HepG2 (cell line): ENCODE results near the gene USP11. TPM values are rescaled to one million over a fixed set of nuclear protein-coding genes. Genes with fewer than 3 reads are reported as not detected.

Experiments
- ATAC-seq: fragments of 200-7000 bp; cut with Tn5 transposase; 3 replicates; pipeline ENCODE4 v1.9.1; 2020; ENCODE audit warnings: mild to moderate bottlenecking, moderate library complexity
- BruUV-seq: library from RNA; stranded (reverse); fragments of 400-500 nt; replicated peaks from 2 replicates; lab custom pipeline; 2021; lab: Mats Ljungman, UMichigan
- CTCF ChIA-PET: fragments of 300-600 bp; formaldehyde crosslinking; extraction: SDS; loops from one replicate; lab custom pipeline; 2021; ENCODE audit warnings: low total read pairs, inconsistent platforms, low intra/inter-chr PET ratio; lab: Yijun Ruan, JAX
- POLR2A ChIA-PET: fragments of 350-600 bp; sonication (Branson Sonifier 250); formaldehyde crosslinking; loops from one replicate; lab custom pipeline; 2020; ENCODE audit warnings: antibody characterized with exemption, inconsistent platforms; lab: Yijun Ruan, JAX
- DNase-seq: peaks from one replicate; pipeline ENCODE4 v3.0.0-alpha.2; 2015; ENCODE audit warnings: low spot score
- FAIRE-seq: peaks from 3 replicates; lab custom pipeline; 2011; peaks lifted over from hg19 to GRCh38; lab: Jason Lieb, UNC
- H2AFZ ChIP-seq: one replicate; pipeline ENCODE4 v1.6.1; 2011; ENCODE audit warnings: low read length, inconsistent platforms
- H3K27ac ChIP-seq: fragments of 300-600 bp; 3 replicates; pipeline ENCODE4 v1.8.0; 2011; ENCODE audit warnings: mixed run types, mild to moderate bottlenecking, mixed read lengths, low read length, inconsistent platforms; ENCODE audit not compliant: insufficient read depth; ENCODE audit errors: extremely low read length
- H3K27me3 ChIP-seq, 2 experiments: fragments of 200-600 bp in 1 of 2; 2 replicates in 1 of 2; 3 replicates in 1 of 2; pipeline versions ENCODE4 v1.6.0 to v1.8.0; 2011; ENCODE audit warnings: low read length in 2 of 2, mild to moderate bottlenecking in 2 of 2, moderate library complexity in 2 of 2, inconsistent platforms in 1 of 2; ENCODE audit not compliant: insufficient read depth in 2 of 2, control insufficient read depth in 1 of 2
- H3K36me3 ChIP-seq, 2 experiments: fragments of 200-600 bp in 1 of 2; replicated peaks in 1 of 2; 2 replicates in 1 of 2; 3 replicates in 1 of 2; pipeline versions ENCODE4 v1.5.1 to v1.8.0; 2011; ENCODE audit warnings: low read length in 2 of 2, inconsistent platforms in 1 of 2; ENCODE audit not compliant: insufficient read depth in 2 of 2, control insufficient read depth in 1 of 2
- H3K4me1 ChIP-seq: 2 replicates; pipeline ENCODE4 v1.5.1; 2012; ENCODE audit warnings: low read length, inconsistent platforms; ENCODE audit not compliant: insufficient read depth
- H3K4me2 ChIP-seq: 2 replicates; pipeline ENCODE4 v1.6.0; 2011; ENCODE audit warnings: low read depth, low read length, inconsistent platforms
- H3K4me3 ChIP-seq, 3 experiments: fragments of 200-600 bp in 1 of 3; sonication (generic), shearing (Covaris generic) in 1 of 3; replicated peaks in 1 of 3; 2 replicates each; pipeline ENCODE4 v1.5.1; 2011 to 2016; ENCODE audit warnings: low read length in 3 of 3, inconsistent platforms in 2 of 3, low read depth in 2 of 3, mild to moderate bottlenecking in 2 of 3, control low read depth in 1 of 3, mixed read lengths in 1 of 3; ENCODE audit not compliant: insufficient read depth in 1 of 3
- H3K79me2 ChIP-seq: one replicate; pipeline ENCODE4 v1.6.1; 2011; ENCODE audit warnings: low read length, inconsistent platforms; ENCODE audit not compliant: insufficient read depth
- H3K9ac ChIP-seq: 2 replicates; pipeline ENCODE4 v1.6.0; 2011; ENCODE audit warnings: mild to moderate bottlenecking, low read depth, low read length, inconsistent platforms; ENCODE audit not compliant: insufficient read depth
- H3K9me3 ChIP-seq: 2 replicates; pipeline ENCODE4 v1.5.1; 2012; ENCODE audit warnings: mild to moderate bottlenecking, low read length
- H4K20me1 ChIP-seq: 2 replicates; pipeline ENCODE4 v1.6.0; 2011; ENCODE audit warnings: inconsistent platforms, mild to moderate bottlenecking, low read length, moderate library complexity; ENCODE audit not compliant: insufficient read depth
- ASH2L ChIP-seq: fragments of 300-600, 200-600 bp; sonication (generic); IDR thresholded peaks from 2 replicates; pipeline ENCODE4 v1.7.0; 2017; ENCODE audit warnings: low read depth, mild to moderate bottlenecking, moderate library complexity, mixed read lengths, low read length; ENCODE audit not compliant: insufficient read length
- BCL6 ChIP-seq: IDR thresholded peaks from 2 replicates; pipeline ENCODE4 v1.6.1; 2016; ENCODE audit warnings: missing genetic modification reagents, missing compliant biosample characterization
- HNRNPUL1 ChIP-seq: fragments of 200-400 bp; formaldehyde crosslinking; IDR thresholded peaks from 2 replicates; pipeline ENCODE4 v1.6.1; 2017; ENCODE audit warnings: low read depth, mild to moderate bottlenecking, low read length, moderate library complexity
- HOXA3 ChIP-seq: sonication (generic); formaldehyde crosslinking; IDR thresholded peaks from 2 replicates; pipeline ENCODE4 v1.5.0; 2020; ENCODE audit warnings: missing genetic modification reagents
- KDM2A ChIP-seq: sonication (generic); formaldehyde crosslinking; IDR thresholded peaks from 2 replicates; pipeline ENCODE4 v1.4.0; 2020; ENCODE audit warnings: low read depth, missing genetic modification reagents, borderline replicate concordance
- MXI1 ChIP-seq: IDR thresholded peaks from 3 replicates; pipeline ENCODE4 v1.6.1; 2012; ENCODE audit warnings: low read depth, low read length, inconsistent platforms, borderline replicate concordance
- NFRKB ChIP-seq: fragments of 450-650 bp; IDR thresholded peaks from 2 replicates; pipeline ENCODE4 v1.6.1; 2017
- POLR2AphosphoS2 ChIP-seq: IDR thresholded peaks from 2 replicates; pipeline ENCODE4 v1.6.1; 2011; ENCODE audit warnings: low read depth, low read length, improper control_type of control experiment
- POLR2G ChIP-seq: fragments of 200-400 bp; formaldehyde crosslinking; IDR thresholded peaks from 2 replicates; pipeline ENCODE4 v1.6.1; 2018; ENCODE audit warnings: mild to moderate bottlenecking, low read depth, low read length, moderate library complexity
- XRCC5 ChIP-seq: fragments of 200-400 bp; formaldehyde crosslinking; optimal IDR thresholded peaks from 2 replicates; pipeline ENCODE3; 2017; ENCODE audit warnings: mild to moderate bottlenecking, low read length
- ZNF646 ChIP-seq: sonication (generic); formaldehyde crosslinking; IDR thresholded peaks from 2 replicates; pipeline ENCODE4 v1.9.0; 2021; ENCODE audit warnings: mild to moderate bottlenecking, missing genetic modification reagents
- WGBS: methylation state at CpG from one replicate; pipeline ENCODE4 v1.1.6; 2017; ENCODE audit warnings: low lambda C conversion rate; 5-methylcytosine and 5-hydroxymethylcytosine counted together
- in situ Hi-C: cut with HindIII; loops from 2 replicates; pipeline ENCODE4 v1.10.0; 2017; ENCODE audit warnings: low pct_unique_long_range_greater_than_20kb; ENCODE audit not compliant: extremely low pct_ligation_motif_present
- intact Hi-C: fragments of 100-400 bp; cut with micrococcal nuclease; formaldehyde crosslinking; loops from one replicate; pipeline ENCODE4 v1.10.0; 2022; ENCODE audit not compliant: unreplicated experiment
- polyA plus RNA-seq, 8 experiments: library from polyadenylated mRNA; depleted of rRNA in 3 of 8; stranded (reverse) in 7 of 8; unstranded in 1 of 8; fragments of >200 nt; fragmentation: Illumina TruSeq in 4 of 8; extraction: Trizol in 4 of 8; gene quantifications; 2 replicates each; pipeline versions ENCODE4 v1.2.1 to v1.2.3, GENCODE V29; 2011 to 2016; ENCODE audit warnings: low read depth in 4 of 8, missing spikeins in 1 of 8, mixed read lengths in 1 of 8; ENCODE audit not compliant: insufficient read depth in 1 of 8
- total RNA-seq, 5 experiments: library from RNA; depleted of rRNA; stranded (reverse); fragments of >200 nt; fragmentation: Illumina TruSeq; extraction: Trizol; gene quantifications; 2 replicates each; pipeline ENCODE4 v1.2.3, GENCODE V29; 2016; ENCODE audit warnings: low read depth in 1 of 5
- TF ChIP-seq, protein P1 (sequence below): sonication (generic); formaldehyde crosslinking; IDR thresholded peaks from 2 replicates; pipeline ENCODE4 v1.5.0; 2020; ENCODE audit warnings: mild to moderate bottlenecking, missing genetic modification reagents

Gene USP11
- total and polyA plus RNA-seq, 2 of the 13 experiments (the other 11 are each of a cell fraction or from before 2014, with no cell fraction given), result 23.8 to 31.7 TPM

- TF ChIP-seq MXI1, result peak; percentile 29; the same call in 1 of the 3 replicates
- TF ChIP-seq BCL6, result no peak
- no peak for TF ChIP-seq XRCC5
- TF ChIP-seq HNRNPUL1, result no peak
- peak; percentile 70 for TF ChIP-seq KDM2A
- TF ChIP-seq POLR2G, result peak; percentile 65; the same call in 1 of the 2 replicates
- peak; percentile 14; the same call in 1 of the 2 replicates for TF ChIP-seq HOXA3 (CRISPR knock-in tag)
Observed at GRCh38 chrX:47217121-47217851, 15.5 kb upstream of the USP11 start (continued).

DNA sequence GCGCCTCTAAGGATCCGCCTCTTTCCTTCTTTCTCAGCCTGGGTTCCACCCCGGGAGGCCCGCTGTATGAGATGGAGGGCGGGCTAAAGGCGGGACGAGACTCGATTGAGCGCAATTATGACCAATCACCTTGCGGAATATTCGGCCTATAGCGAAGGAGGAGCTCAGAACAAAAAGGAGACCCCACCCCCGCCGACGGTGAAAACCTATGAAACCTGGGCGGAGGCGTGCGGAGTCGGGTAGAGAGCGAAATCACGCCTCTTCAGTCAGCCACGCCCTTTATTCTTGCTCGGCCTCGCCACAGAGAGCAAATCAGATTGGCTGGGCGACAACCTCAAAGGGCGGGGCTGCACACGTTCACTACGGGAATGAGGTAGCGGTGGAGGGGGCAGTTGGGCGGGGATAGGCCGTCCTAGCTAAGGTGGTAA lies 14.9 kb upstream of the USP11 start:
- intact Hi-C loops (no loop called here), in situ Hi-C loops (no loop called here)
- H3K27ac ChIP-seq, result peak overlapping the region; percentile 89
- ChIA-PET POLR2A (interaction anchor here (0.7 to 6.2 kb wide), 13 partner anchors 10 to 73 kb away, joined by 3 to 69 read pairs (median 6); partner anchors contain the start of genes NDUFB11, RBM10 and USP11), CTCF (no interaction called here)
- H3K27me3 ChIP-seq, result no peaks in the 10 kb centered on the region
- peak overlapping the region; percentile 93 for H3K9ac ChIP-seq
- peaks cover 36% of the 10 kb centered on the region for H3K4me1 ChIP-seq
- DNase-seq (peak; percentile 94), ATAC-seq (peak; percentile 86), FAIRE-seq (peak; percentile 98)
- peaks cover 24% of the 10 kb centered on the region for H4K20me1 ChIP-seq
- no CpG with 5 or more reads among the region's 31 CpGs for WGBS
- no peaks in the 10 kb centered on the region for H3K9me3 ChIP-seq
- H3K79me2 ChIP-seq, result peaks cover 35% of the 10 kb centered on the region
- no peak overlapping the region for H2AFZ ChIP-seq
- peak overlapping the region; percentile 59 to 82 (median 81) for H3K4me3 ChIP-seq
- H3K36me3 ChIP-seq, result peaks cover 5 to 10% of the 10 kb centered on the region in 2 experiments; a peak in 3 of 5 replicates
- peak overlapping the region; percentile 89 for H3K4me2 ChIP-seq
- no TSS peak for BruUV-seq
- no peak for TF ChIP-seq ZNF646 (CRISPR knock-in tag)
- TF ChIP-seq, protein P1, sequence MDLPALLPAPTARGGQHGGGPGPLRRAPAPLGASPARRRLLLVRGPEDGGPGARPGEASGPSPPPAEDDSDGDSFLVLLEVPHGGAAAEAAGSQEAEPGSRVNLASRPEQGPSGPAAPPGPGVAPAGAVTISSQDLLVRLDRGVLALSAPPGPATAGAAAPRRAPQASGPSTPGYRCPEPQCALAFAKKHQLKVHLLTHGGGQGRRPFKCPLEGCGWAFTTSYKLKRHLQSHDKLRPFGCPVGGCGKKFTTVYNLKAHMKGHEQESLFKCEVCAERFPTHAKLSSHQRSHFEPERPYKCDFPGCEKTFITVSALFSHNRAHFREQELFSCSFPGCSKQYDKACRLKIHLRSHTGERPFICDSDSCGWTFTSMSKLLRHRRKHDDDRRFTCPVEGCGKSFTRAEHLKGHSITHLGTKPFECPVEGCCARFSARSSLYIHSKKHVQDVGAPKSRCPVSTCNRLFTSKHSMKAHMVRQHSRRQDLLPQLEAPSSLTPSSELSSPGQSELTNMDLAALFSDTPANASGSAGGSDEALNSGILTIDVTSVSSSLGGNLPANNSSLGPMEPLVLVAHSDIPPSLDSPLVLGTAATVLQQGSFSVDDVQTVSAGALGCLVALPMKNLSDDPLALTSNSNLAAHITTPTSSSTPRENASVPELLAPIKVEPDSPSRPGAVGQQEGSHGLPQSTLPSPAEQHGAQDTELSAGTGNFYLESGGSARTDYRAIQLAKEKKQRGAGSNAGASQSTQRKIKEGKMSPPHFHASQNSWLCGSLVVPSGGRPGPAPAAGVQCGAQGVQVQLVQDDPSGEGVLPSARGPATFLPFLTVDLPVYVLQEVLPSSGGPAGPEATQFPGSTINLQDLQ (CRISPR knock-in tag), result no peak
- TF ChIP-seq ASH2L, result no peak
- TF ChIP-seq KDM2A, result peak; percentile 11; the same call in 1 of the 2 replicates
- TF ChIP-seq NFRKB, result no peak
- TF ChIP-seq POLR2AphosphoS2, result no peak
